Endothelial cell (in vitro differentiated cells): Measurements from ENCODE around the gene CDYL. TPM values are rescaled to one million over a fixed set of nuclear protein-coding genes. Genes with fewer than 3 reads are reported as not detected.

Experiments used
- DNase-seq: peaks from one replicate; pipeline ENCODE4 v3.0.0; 2021; ENCODE audit warnings: low spot score
- H3K27ac Mint-ChIP-seq: one replicate; pipeline ENCODE4 v1.8.0; 2021; ENCODE audit warnings: mixed read lengths, inconsistent platforms; ENCODE audit not compliant: unreplicated experiment
- H3K27me3 Mint-ChIP-seq: one replicate; pipeline ENCODE4 v1.8.0; 2021; ENCODE audit warnings: mild to moderate bottlenecking, moderate library complexity, mixed read lengths, inconsistent platforms; ENCODE audit not compliant: unreplicated experiment
- H3K36me3 Mint-ChIP-seq: one replicate; pipeline ENCODE4 v1.8.0; 2021; ENCODE audit warnings: mild to moderate bottlenecking, low read depth, mixed read lengths, inconsistent platforms; ENCODE audit not compliant: unreplicated experiment
- H3K4me1 Mint-ChIP-seq: one replicate; pipeline ENCODE4 v1.8.0; 2021; ENCODE audit warnings: mild to moderate bottlenecking, mixed read lengths, inconsistent platforms; ENCODE audit not compliant: unreplicated experiment
- H3K4me3 Mint-ChIP-seq: one replicate; pipeline ENCODE4 v1.8.0; 2021; ENCODE audit warnings: mild to moderate bottlenecking, mixed read lengths, inconsistent platforms; ENCODE audit not compliant: unreplicated experiment
- H3K9me3 Mint-ChIP-seq: one replicate; pipeline ENCODE4 v1.8.0; 2021; ENCODE audit warnings: mixed read lengths, inconsistent platforms; ENCODE audit not compliant: unreplicated experiment
- long read RNA-seq: library from polyadenylated mRNA; unstranded; transcript quantifications from one replicate; pipeline ENCODE4 v2.0.0, GENCODE V29; 2020; ENCODE audit not compliant: unreplicated experiment
- total RNA-seq: library from RNA; stranded (reverse); fragmentation: NEBNext Ultra II Directional; extraction: Animal tissue kit (Norgen Biotek cat#: 25700); gene quantifications from one replicate; pipeline ENCODE4 v1.2.1, GENCODE V29; 2021; ENCODE audit not compliant: unreplicated experiment
- TF ChIP-seq, protein P1 (sequence below): fragments of 200-600 bp; sonication (generic); IDR thresholded peaks from one replicate; pipeline ENCODE4 v1.5.0; 2021; ENCODE audit warnings: antibody characterized with exemption; ENCODE audit not compliant: unreplicated experiment

The CDYL gene, protein sequence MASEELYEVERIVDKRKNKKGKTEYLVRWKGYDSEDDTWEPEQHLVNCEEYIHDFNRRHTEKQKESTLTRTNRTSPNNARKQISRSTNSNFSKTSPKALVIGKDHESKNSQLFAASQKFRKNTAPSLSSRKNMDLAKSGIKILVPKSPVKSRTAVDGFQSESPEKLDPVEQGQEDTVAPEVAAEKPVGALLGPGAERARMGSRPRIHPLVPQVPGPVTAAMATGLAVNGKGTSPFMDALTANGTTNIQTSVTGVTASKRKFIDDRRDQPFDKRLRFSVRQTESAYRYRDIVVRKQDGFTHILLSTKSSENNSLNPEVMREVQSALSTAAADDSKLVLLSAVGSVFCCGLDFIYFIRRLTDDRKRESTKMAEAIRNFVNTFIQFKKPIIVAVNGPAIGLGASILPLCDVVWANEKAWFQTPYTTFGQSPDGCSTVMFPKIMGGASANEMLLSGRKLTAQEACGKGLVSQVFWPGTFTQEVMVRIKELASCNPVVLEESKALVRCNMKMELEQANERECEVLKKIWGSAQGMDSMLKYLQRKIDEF
- 66.7 TPM for total RNA-seq
- long read RNA-seq, partial matches to known transcripts: 3 of 5 reads
- long read RNA-seq, other reads (novel, unspliced or antisense): 2 of 5 reads

DNA sequence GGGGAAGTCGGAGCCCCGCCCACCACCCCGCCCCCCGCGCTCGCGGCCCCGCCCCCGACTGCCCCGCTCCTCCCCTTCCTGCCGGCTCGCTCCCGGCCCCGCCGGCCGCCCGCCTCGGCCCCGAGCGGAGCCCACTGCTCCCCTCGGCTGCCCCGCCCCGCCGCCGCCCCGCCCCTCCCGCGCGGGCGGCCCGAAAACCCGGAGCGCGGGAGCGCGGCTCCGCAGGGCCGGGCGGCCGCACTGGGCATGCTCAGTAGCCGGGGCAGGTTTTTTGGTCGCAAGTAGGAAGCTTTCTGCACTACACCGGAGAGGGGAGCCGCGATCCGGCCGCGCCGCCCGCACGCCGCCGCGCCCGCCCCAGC is at the start of gene CDYL:
TSS of gene CDYL (plus strand) at position 274 of the 362 bp plus-strand sequence. CDS start 380 bp downstream, outside the sequence.
- peaks cover 4% of the 10 kb centered on the region for H3K9me3 Mint-ChIP-seq
- DNase-seq: peak; percentile 96
- TF ChIP-seq, protein P1, sequence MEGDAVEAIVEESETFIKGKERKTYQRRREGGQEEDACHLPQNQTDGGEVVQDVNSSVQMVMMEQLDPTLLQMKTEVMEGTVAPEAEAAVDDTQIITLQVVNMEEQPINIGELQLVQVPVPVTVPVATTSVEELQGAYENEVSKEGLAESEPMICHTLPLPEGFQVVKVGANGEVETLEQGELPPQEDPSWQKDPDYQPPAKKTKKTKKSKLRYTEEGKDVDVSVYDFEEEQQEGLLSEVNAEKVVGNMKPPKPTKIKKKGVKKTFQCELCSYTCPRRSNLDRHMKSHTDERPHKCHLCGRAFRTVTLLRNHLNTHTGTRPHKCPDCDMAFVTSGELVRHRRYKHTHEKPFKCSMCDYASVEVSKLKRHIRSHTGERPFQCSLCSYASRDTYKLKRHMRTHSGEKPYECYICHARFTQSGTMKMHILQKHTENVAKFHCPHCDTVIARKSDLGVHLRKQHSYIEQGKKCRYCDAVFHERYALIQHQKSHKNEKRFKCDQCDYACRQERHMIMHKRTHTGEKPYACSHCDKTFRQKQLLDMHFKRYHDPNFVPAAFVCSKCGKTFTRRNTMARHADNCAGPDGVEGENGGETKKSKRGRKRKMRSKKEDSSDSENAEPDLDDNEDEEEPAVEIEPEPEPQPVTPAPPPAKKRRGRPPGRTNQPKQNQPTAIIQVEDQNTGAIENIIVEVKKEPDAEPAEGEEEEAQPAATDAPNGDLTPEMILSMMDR: no peak
- H3K27ac Mint-ChIP-seq: peak within 1 kb of the TSS; percentile 74
- peaks cover 15% of the 10 kb centered on the region for H3K27me3 Mint-ChIP-seq
- peak within 1 kb of the TSS; percentile 96 for H3K4me3 Mint-ChIP-seq
- peaks cover 23% of the 10 kb centered on the region for H3K4me1 Mint-ChIP-seq
- H3K36me3 Mint-ChIP-seq: peaks cover 23% of the 10 kb centered on the region

DNA sequence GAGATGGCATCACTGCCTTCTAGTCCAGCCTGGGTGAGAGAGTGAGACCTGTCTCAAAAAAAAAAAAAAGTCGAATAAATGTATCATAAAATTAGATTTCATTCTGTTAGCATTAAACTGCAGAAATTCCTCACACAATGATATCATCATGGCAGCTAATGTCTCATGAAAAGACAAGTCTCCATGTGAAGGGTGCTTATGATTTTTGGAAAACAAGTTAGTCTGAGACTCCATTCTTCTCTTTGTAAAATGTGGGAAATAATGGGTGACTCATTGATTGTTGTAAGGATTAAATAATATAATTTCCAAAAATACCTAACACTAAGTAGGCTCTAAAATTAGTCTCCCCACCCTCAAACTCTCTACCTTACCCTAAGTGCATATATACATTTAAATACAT is 49.6 kb upstream of the CDYL start:
- no peaks in the 10 kb centered on the region for H3K4me1 Mint-ChIP-seq
- TF ChIP-seq, protein P1: no peak
- H3K9me3 Mint-ChIP-seq: no peaks in the 10 kb centered on the region
- H3K27ac Mint-ChIP-seq: no peak overlapping the region
- H3K4me3 Mint-ChIP-seq: no peak overlapping the region
- DNase-seq: no peak
- no peaks in the 10 kb centered on the region for H3K36me3 Mint-ChIP-seq
- peaks cover 2% of the 10 kb centered on the region for H3K27me3 Mint-ChIP-seq

- no peak for DNase-seq
- Mint-ChIP-seq H3K36me3 (no peaks in the 10 kb centered on the region), H3K4me3 (no peak overlapping the region), H3K9me3 (no peaks in the 10 kb centered on the region), H3K27ac (no peak overlapping the region), H3K27me3 (peaks cover 2% of the 10 kb centered on the region), H3K4me1 (no peaks in the 10 kb centered on the region)
- TF ChIP-seq, protein P1: no peak
Measured at GRCh38 chr6:4727217-4727616, 49.0 kb upstream of the CDYL start.

DNA sequence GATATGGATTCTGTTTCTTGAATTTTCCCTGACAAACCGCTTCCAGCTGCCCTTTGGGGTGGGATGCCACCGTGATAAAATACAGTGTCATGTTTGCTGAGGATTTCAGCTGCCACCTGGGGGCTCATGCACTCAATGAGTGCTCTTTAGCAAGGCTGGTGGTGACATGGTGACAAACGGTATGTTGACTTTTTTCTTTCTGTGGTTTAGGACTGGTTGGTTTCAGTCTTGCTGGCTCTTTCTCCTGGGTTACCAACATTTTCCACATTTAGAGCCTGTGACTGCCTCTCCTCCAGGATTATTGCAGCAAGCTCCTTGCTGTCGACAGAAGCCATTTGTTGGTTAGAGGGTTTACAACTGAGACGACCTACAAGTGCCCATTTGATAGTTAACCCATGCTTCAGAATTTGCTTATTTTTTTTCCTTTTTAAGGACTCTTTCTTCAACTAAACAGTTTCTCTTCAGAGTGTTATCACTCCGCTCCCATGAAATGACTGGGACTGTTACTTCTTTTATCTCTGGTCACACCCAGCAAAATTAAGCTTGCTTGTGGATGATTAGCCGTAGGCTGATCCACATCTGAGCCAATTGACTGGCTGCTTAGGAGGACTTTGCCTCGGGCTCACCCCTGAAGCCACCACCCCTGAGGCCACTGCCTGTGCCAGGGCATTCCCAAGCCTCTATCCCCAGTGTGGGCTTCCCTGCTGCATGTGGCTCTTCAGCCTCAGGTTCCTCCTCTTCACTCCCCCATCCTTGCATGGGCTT is 48.4 kb upstream of the CDYL start:
- no peaks in the 10 kb centered on the region for H3K36me3 Mint-ChIP-seq
- DNase-seq: no peak
- no peak overlapping the region for H3K4me3 Mint-ChIP-seq

More for the DNA sequence above, 48.4 kb upstream of the CDYL start:
- no peaks in the 10 kb centered on the region for H3K4me1 Mint-ChIP-seq
- no peak overlapping the region for H3K27ac Mint-ChIP-seq
- H3K9me3 Mint-ChIP-seq: no peaks in the 10 kb centered on the region
- TF ChIP-seq, protein P1: no peak
- peaks cover 2% of the 10 kb centered on the region for H3K27me3 Mint-ChIP-seq
